HepG2 (cell line): ENCODE measurements around the gene TCF19. TPM values are rescaled to one million over a fixed set of nuclear protein-coding genes. Genes with fewer than 3 reads are reported as not detected.
A peak's percentile ranks its signal among the peaks of the same experiment; 100 is the strongest.

Experiments
- ATAC-seq: fragments of 200-7000 bp; cut with Tn5 transposase; 3 replicates; pipeline ENCODE4 v1.9.1; 2020; ENCODE audit warnings: mild to moderate bottlenecking, moderate library complexity
- BruUV-seq: library from RNA; stranded (reverse); fragments of 400-500 nt; replicated peaks from 2 replicates; lab custom pipeline; 2021; lab: Mats Ljungman, UMichigan
- CTCF ChIA-PET: fragments of 300-600 bp; formaldehyde crosslinking; extraction: SDS; loops from one replicate; lab custom pipeline; 2021; ENCODE audit warnings: low total read pairs, inconsistent platforms, low intra/inter-chr PET ratio; lab: Yijun Ruan, JAX
- POLR2A ChIA-PET: fragments of 350-600 bp; sonication (Branson Sonifier 250); formaldehyde crosslinking; loops from one replicate; lab custom pipeline; 2020; ENCODE audit warnings: antibody characterized with exemption, inconsistent platforms; lab: Yijun Ruan, JAX
- DNase-seq: peaks from one replicate; pipeline ENCODE4 v3.0.0-alpha.2; 2015; ENCODE audit warnings: low spot score
- FAIRE-seq: peaks from 3 replicates; lab custom pipeline; 2011; peaks lifted over from hg19 to GRCh38; lab: Jason Lieb, UNC
- H2AFZ ChIP-seq: one replicate; pipeline ENCODE4 v1.6.1; 2011; ENCODE audit warnings: low read length, inconsistent platforms
- H3K27ac ChIP-seq: fragments of 300-600 bp; 3 replicates; pipeline ENCODE4 v1.8.0; 2011; ENCODE audit warnings: mixed run types, mild to moderate bottlenecking, mixed read lengths, low read length, inconsistent platforms; ENCODE audit not compliant: insufficient read depth; ENCODE audit errors: extremely low read length
- H3K27me3 ChIP-seq, 2 experiments: fragments of 200-600 bp in 1 of 2; 2 replicates in 1 of 2; 3 replicates in 1 of 2; pipeline versions ENCODE4 v1.6.0 to v1.8.0; 2011; ENCODE audit warnings: low read length in 2 of 2, mild to moderate bottlenecking in 2 of 2, moderate library complexity in 2 of 2, inconsistent platforms in 1 of 2; ENCODE audit not compliant: insufficient read depth in 2 of 2, control insufficient read depth in 1 of 2
- H3K36me3 ChIP-seq, 2 experiments: fragments of 200-600 bp in 1 of 2; replicated peaks in 1 of 2; 2 replicates in 1 of 2; 3 replicates in 1 of 2; pipeline versions ENCODE4 v1.5.1 to v1.8.0; 2011; ENCODE audit warnings: low read length in 2 of 2, inconsistent platforms in 1 of 2; ENCODE audit not compliant: insufficient read depth in 2 of 2, control insufficient read depth in 1 of 2
- H3K4me1 ChIP-seq: 2 replicates; pipeline ENCODE4 v1.5.1; 2012; ENCODE audit warnings: low read length, inconsistent platforms; ENCODE audit not compliant: insufficient read depth
- H3K4me2 ChIP-seq: 2 replicates; pipeline ENCODE4 v1.6.0; 2011; ENCODE audit warnings: low read depth, low read length, inconsistent platforms
- H3K4me3 ChIP-seq, 3 experiments: fragments of 200-600 bp in 1 of 3; sonication (generic), shearing (Covaris generic) in 1 of 3; replicated peaks in 1 of 3; 2 replicates each; pipeline ENCODE4 v1.5.1; 2011 to 2016; ENCODE audit warnings: low read length in 3 of 3, inconsistent platforms in 2 of 3, low read depth in 2 of 3, mild to moderate bottlenecking in 2 of 3, control low read depth in 1 of 3, mixed read lengths in 1 of 3; ENCODE audit not compliant: insufficient read depth in 1 of 3
- H3K79me2 ChIP-seq: one replicate; pipeline ENCODE4 v1.6.1; 2011; ENCODE audit warnings: low read length, inconsistent platforms; ENCODE audit not compliant: insufficient read depth
- H3K9ac ChIP-seq: 2 replicates; pipeline ENCODE4 v1.6.0; 2011; ENCODE audit warnings: mild to moderate bottlenecking, low read depth, low read length, inconsistent platforms; ENCODE audit not compliant: insufficient read depth
- H3K9me3 ChIP-seq: 2 replicates; pipeline ENCODE4 v1.5.1; 2012; ENCODE audit warnings: mild to moderate bottlenecking, low read length
- H4K20me1 ChIP-seq: 2 replicates; pipeline ENCODE4 v1.6.0; 2011; ENCODE audit warnings: inconsistent platforms, mild to moderate bottlenecking, low read length, moderate library complexity; ENCODE audit not compliant: insufficient read depth
- GATAD1 ChIP-seq: IDR thresholded peaks from 2 replicates; pipeline ENCODE4 v1.6.1; 2016; ENCODE audit warnings: missing genetic modification reagents, missing compliant biosample characterization
- NFYC ChIP-seq: IDR thresholded peaks from 2 replicates; pipeline ENCODE4 v1.6.1; 2016; ENCODE audit warnings: missing genetic modification reagents, missing compliant biosample characterization
- RFXANK ChIP-seq: IDR thresholded peaks from 2 replicates; pipeline ENCODE4 v1.6.1; 2016
- ZC3H13 ChIP-seq: sonication (generic); formaldehyde crosslinking; IDR thresholded peaks from 2 replicates; pipeline ENCODE4 v1.8.1; 2023; ENCODE audit warnings: mild to moderate bottlenecking, missing genetic modification reagents, moderate library complexity
- ZFX ChIP-seq: sonication (generic); formaldehyde crosslinking; IDR thresholded peaks from 2 replicates; pipeline ENCODE4 v1.4.0; 2020; ENCODE audit warnings: mild to moderate bottlenecking, low read depth, missing genetic modification reagents, moderate library complexity
- ZNF510 ChIP-seq: sonication (generic); formaldehyde crosslinking; IDR thresholded peaks from 2 replicates; pipeline ENCODE4 v1.4.0; 2020; ENCODE audit warnings: low read depth, mild to moderate bottlenecking, missing genetic modification reagents
- ZNF614 ChIP-seq: IDR thresholded peaks from 2 replicates; pipeline ENCODE4 v1.6.1; 2018; ENCODE audit warnings: missing biosample characterization, missing genetic modification reagents, inconsistent platforms, borderline replicate concordance
- ZNF773 ChIP-seq: sonication (generic); formaldehyde crosslinking; IDR thresholded peaks from 2 replicates; pipeline ENCODE4 v1.4.0; 2020; ENCODE audit warnings: missing genetic modification reagents, borderline replicate concordance
- ZNF782 ChIP-seq: sonication (generic); formaldehyde crosslinking; IDR thresholded peaks from 2 replicates; pipeline ENCODE4 v1.4.0; 2020; ENCODE audit warnings: missing genetic modification reagents, mild to moderate bottlenecking, borderline replicate concordance
- WGBS: methylation state at CpG from one replicate; pipeline ENCODE4 v1.1.6; 2017; ENCODE audit warnings: low lambda C conversion rate; 5-methylcytosine and 5-hydroxymethylcytosine counted together
- in situ Hi-C: cut with HindIII; loops from 2 replicates; pipeline ENCODE4 v1.10.0; 2017; ENCODE audit warnings: low pct_unique_long_range_greater_than_20kb; ENCODE audit not compliant: extremely low pct_ligation_motif_present
- intact Hi-C: fragments of 100-400 bp; cut with micrococcal nuclease; formaldehyde crosslinking; loops from one replicate; pipeline ENCODE4 v1.10.0; 2022; ENCODE audit not compliant: unreplicated experiment
- polyA plus RNA-seq, 8 experiments: library from polyadenylated mRNA; depleted of rRNA in 3 of 8; stranded (reverse) in 7 of 8; unstranded in 1 of 8; fragments of >200 nt; fragmentation: Illumina TruSeq in 4 of 8; extraction: Trizol in 4 of 8; gene quantifications; 2 replicates each; pipeline versions ENCODE4 v1.2.1 to v1.2.3, GENCODE V29; 2011 to 2016; ENCODE audit warnings: low read depth in 4 of 8, missing spikeins in 1 of 8, mixed read lengths in 1 of 8; ENCODE audit not compliant: insufficient read depth in 1 of 8
- total RNA-seq, 5 experiments: library from RNA; depleted of rRNA; stranded (reverse); fragments of >200 nt; fragmentation: Illumina TruSeq; extraction: Trizol; gene quantifications; 2 replicates each; pipeline ENCODE4 v1.2.3, GENCODE V29; 2016; ENCODE audit warnings: low read depth in 1 of 5
- TF ChIP-seq, protein P1 (sequence below): sonication (generic); formaldehyde crosslinking; IDR thresholded peaks from 2 replicates; pipeline ENCODE4 v1.4.0; 2020; ENCODE audit warnings: mild to moderate bottlenecking, missing genetic modification reagents
- TF ChIP-seq, protein P2 (sequence below): sonication (generic); formaldehyde crosslinking; IDR thresholded peaks from 2 replicates; pipeline ENCODE4 v1.4.0; 2020; ENCODE audit warnings: missing genetic modification reagents
- TF ChIP-seq, protein P3 (sequence below): sonication (generic); formaldehyde crosslinking; conservative IDR thresholded peaks from 2 replicates; pipeline ENCODE4 v1.4.0; 2020; ENCODE audit warnings: missing genetic modification reagents
- TF ChIP-seq, protein P4 (sequence below): sonication (generic); formaldehyde crosslinking; IDR thresholded peaks from 2 replicates; pipeline ENCODE4 v1.4.0; 2020; ENCODE audit warnings: missing genetic modification reagents, mild to moderate bottlenecking, borderline replicate concordance
- TF ChIP-seq, protein P5 (sequence below): sonication (generic); formaldehyde crosslinking; IDR thresholded peaks from 2 replicates; pipeline ENCODE4 v1.8.1; 2023; ENCODE audit warnings: mild to moderate bottlenecking, inconsistent platforms, moderate library complexity, missing genetic modification reagents, borderline replicate concordance

The TCF19 gene
- total and polyA plus RNA-seq, 2 of the 13 experiments (the other 11 are each of a cell fraction or from before 2014, with no cell fraction given): 4.9 to 22.2 TPM

DNA sequence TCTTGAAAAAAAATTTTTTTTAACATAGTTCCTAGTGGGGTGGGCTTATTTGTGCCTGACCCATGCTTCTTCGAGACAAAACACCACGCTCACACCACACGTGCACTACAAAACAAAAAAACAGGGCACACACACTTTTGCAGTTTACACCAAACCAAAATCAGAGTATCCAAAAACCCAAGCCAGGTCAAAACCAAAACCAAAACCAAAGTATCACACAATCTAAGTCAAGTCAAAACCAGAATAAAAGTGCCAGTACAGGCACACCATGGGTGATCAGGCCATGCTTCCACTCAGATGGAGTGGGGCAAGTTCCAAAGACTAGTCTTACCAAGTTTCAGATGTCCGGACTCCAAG is 27.3 kb downstream of the TCF19 start (continued):
- TF ChIP-seq, protein P1, sequence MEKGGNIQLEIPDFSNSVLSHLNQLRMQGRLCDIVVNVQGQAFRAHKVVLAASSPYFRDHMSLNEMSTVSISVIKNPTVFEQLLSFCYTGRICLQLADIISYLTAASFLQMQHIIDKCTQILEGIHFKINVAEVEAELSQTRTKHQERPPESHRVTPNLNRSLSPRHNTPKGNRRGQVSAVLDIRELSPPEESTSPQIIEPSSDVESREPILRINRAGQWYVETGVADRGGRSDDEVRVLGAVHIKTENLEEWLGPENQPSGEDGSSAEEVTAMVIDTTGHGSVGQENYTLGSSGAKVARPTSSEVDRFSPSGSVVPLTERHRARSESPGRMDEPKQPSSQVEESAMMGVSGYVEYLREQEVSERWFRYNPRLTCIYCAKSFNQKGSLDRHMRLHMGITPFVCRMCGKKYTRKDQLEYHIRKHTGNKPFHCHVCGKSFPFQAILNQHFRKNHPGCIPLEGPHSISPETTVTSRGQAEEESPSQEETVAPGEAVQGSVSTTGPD (CRISPR knock-in tag): 0 out of 2 replicates have a peak, but pooled peaks have one; percentile 16
- TF ChIP-seq, all 625 proteins: peak for 16; not testable (repeated sequence) for 609

DNA sequence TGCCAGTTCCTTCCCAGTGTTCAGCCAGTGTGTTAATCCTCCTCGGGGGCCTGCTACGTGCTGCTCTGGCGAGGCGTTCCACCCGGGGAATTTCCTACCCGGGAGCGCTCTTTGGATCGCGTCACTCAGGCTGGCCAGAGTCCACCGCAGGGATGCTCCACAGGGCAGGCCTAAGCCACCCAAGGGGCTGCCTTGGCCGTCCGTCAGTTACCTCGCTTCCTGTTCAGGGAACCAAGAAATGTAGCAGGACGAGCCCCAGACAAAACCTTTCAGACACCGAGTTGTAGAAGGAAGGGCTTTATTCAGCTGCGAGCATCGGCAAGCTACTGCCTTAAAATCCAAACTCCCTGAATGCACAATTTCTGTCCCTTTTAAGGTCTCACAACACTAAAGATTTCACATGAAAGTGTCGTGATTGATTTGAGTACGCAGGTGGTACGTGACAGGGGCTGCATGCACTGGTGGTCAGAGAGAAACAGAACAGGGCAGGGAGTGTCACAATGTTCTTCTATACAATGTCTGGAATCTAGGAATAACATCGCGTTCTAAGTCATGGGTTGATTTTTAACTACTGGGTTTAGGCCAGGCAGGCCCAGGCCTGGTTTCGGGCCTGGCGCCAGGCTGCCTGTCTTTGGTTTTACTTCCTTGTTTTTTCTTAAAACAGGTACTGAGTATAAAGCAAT is 27.8 kb downstream of the TCF19 start:
- H3K4me2 ChIP-seq: peak overlapping the region; percentile 94
- H3K36me3 ChIP-seq: peaks cover 0 to 5% of the 10 kb centered on the region in 2 experiments; a peak in 1 of 5 replicates
- 2% methylated on average over 14 of the region's 24 CpGs for WGBS
- no peaks in the 10 kb centered on the region for H3K9me3 ChIP-seq
- H3K9ac ChIP-seq: peak overlapping the region; percentile 88
- peak; percentile 88 for ATAC-seq
- DNase-seq: peak; percentile 75
- no peaks in the 10 kb centered on the region for H4K20me1 ChIP-seq
- ChIA-PET POLR2A (interaction anchor here (1.5 to 1.8 kb wide), 2 partner anchors 27 to 49 kb away, joined by 5 read pairs; partner anchors contain the start of gene TCF19), CTCF (no interaction called here)
- intact Hi-C loops (loop anchor here (1.0 kb wide), 1 partner anchor 28 kb away; the partner anchor contains the start of gene TCF19), in situ Hi-C loops (no loop called here)
- peaks cover 38% of the 10 kb centered on the region for H3K79me2 ChIP-seq
- H3K27ac ChIP-seq: peak overlapping the region; percentile 94
- no peaks in the 10 kb centered on the region for H3K27me3 ChIP-seq
- TSS peak; percentile 99 for BruUV-seq
- peak; percentile 50 for FAIRE-seq
- H3K4me1 ChIP-seq: peaks cover 44% of the 10 kb centered on the region
- peak overlapping the region; percentile 97 for H2AFZ ChIP-seq
- H3K4me3 ChIP-seq: peak overlapping the region; percentile 57 to 87 (median 70)
- TF ChIP-seq GATAD1 (CRISPR knock-in tag) (peak; percentile 31; the same call in 1 of the 2 replicates), ZFX (CRISPR knock-in tag) (peak; percentile 97), ZC3H13 (CRISPR knock-in tag) (no peak), ZNF773 (CRISPR knock-in tag) (no peak), ZNF614 (peak; percentile 69; the same call in 1 of the 2 replicates), ZNF510 (CRISPR knock-in tag) (no peak), NFYC (CRISPR knock-in tag) (peak; percentile 62), RFXANK (CRISPR knock-in tag) (no peak), ZNF782 (CRISPR knock-in tag) (0 out of 2 replicates have a peak, but pooled peaks have one; percentile 43)
- TF ChIP-seq, protein P2, sequence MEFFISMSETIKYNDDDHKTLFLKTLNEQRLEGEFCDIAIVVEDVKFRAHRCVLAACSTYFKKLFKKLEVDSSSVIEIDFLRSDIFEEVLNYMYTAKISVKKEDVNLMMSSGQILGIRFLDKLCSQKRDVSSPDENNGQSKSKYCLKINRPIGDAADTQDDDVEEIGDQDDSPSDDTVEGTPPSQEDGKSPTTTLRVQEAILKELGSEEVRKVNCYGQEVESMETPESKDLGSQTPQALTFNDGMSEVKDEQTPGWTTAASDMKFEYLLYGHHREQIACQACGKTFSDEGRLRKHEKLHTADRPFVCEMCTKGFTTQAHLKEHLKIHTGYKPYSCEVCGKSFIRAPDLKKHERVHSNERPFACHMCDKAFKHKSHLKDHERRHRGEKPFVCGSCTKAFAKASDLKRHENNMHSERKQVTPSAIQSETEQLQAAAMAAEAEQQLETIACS: no peak
- TF ChIP-seq, protein P3, sequence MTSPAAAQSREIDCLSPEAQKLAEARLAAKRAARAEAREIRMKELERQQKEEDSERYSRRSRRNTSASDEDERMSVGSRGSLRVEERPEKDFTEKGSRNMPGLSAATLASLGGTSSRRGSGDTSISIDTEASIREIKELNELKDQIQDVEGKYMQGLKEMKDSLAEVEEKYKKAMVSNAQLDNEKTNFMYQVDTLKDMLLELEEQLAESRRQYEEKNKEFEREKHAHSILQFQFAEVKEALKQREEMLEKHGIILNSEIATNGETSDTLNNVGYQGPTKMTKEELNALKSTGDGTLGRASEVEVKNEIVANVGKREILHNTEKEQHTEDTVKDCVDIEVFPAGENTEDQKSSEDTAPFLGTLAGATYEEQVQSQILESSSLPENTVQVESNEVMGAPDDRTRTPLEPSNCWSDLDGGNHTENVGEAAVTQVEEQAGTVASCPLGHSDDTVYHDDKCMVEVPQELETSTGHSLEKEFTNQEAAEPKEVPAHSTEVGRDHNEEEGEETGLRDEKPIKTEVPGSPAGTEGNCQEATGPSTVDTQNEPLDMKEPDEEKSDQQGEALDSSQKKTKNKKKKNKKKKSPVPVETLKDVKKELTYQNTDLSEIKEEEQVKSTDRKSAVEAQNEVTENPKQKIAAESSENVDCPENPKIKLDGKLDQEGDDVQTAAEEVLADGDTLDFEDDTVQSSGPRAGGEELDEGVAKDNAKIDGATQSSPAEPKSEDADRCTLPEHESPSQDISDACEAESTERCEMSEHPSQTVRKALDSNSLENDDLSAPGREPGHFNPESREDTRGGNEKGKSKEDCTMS (CRISPR knock-in tag): no peak; the same call in 1 of the 2 replicates
- TF ChIP-seq, protein P4, sequence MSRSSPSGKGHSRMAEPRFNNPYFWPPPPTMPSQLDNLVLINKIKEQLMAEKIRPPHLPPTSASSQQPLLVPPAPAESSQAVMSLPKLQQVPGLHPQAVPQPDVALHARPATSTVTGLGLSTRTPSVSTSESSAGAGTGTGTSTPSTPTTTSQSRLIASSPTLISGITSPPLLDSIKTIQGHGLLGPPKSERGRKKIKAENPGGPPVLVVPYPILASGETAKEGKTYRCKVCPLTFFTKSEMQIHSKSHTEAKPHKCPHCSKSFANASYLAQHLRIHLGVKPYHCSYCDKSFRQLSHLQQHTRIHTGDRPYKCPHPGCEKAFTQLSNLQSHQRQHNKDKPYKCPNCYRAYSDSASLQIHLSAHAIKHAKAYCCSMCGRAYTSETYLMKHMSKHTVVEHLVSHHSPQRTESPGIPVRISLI (CRISPR knock-in tag): no peak
- TF ChIP-seq, protein P5, sequence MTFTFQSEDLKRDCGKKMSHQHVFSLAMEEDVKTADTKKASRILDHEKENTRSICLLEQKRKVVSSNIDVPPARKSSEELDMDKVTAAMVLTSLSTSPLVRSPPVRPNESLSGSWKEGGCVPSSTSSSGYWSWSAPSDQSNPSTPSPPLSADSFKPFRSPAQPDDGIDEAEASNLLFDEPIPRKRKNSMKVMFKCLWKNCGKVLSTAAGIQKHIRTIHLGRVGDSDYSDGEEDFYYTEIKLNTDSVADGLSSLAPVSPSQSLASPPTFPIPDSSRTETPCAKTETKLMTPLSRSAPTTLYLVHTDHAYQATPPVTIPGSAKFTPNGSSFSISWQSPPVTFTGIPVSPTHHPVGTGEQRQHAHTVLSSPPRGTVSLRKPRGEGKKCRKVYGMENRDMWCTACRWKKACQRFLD: no peak
